Adrenal gland (tissue), 5 donors: ENCODE measurements around the gene ADAM17.

ENCODE experiments used
- CTCF ChIP-seq, 6 experiments: fragments of 450-650 bp in 4 of 6; fragments of 200-600 bp in 2 of 6; sonication (generic) in 1 of 6; IDR thresholded peaks; 1 replicate in 5 of 6; 2 replicates in 1 of 6; pipeline versions ENCODE4 v1.5.1 to v1.8.0; 2016 to 2021; ENCODE audit warnings: antibody characterized with exemption in 6 of 6, mild to moderate bottlenecking in 2 of 6, moderate library complexity in 1 of 6
- POLR2A ChIP-seq, 2 donors: fragments of 450-650 bp; IDR thresholded peaks; one replicate each; pipeline ENCODE4 v1.6.1; 2017; ENCODE audit warnings: antibody characterized with exemption in 2 of 2, mild to moderate bottlenecking in 2 of 2, moderate library complexity in 1 of 2
- donor health status: DM: no; HTN: no; CAD: no.

DNA sequence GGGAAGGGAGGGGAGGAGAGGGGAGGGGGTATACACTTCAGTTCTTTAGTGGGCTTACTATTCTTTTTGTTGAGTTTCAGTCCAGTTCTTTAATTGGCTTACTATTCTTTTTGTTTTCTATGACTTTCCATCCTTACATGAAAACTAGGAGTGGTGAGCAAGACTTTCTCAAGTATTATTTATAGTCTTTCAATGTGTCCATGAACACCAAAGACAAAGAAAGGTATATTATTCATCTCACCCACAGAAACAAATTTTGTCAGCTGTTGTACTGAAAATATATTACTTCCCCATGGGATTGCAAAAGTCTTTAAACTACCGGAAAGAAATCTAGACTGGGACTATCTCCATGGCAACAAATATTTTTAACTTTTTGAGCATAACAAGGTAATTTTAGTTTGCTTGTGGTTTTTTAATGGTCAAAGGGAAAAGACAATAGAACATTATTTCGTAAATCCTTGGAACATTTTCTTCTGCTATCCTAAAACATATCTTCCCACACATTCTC, 17.6 kb downstream of the ADAM17 start:
- TF ChIP-seq CTCF (IDR thresholded peaks at IDR 0.05) (no peak), POLR2A (IDR thresholded peaks at IDR 0.05) (no peak)
